ENCODE results near the gene ELL.

DNA sequence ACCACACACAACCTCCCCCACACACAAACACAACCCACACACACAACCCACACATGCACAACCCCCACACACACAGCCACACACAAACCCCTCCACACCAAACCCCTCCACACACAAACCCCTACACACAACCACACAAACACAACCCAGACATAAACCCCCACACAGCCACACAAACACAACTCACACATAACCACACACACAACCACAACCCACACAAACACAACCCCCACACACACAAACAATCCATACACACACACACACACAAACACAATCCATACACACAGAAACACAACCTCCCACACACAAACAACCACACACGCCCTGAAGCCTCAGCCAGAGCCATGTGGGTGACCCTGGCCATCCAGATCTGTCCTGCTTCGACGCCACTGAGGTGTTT, 53.9 kb downstream of the ELL start:
- no peak for TF ChIP-seq CTCF (IDR thresholded peaks at IDR 0.05; ENCODE audit: poor library complexity, severe bottlenecking)
- TF ChIP-seq TAF1 (IDR thresholded peaks at IDR 0.05; ENCODE audit: low read depth) = no peak
- no peak for TF ChIP-seq REST (IDR thresholded peaks at IDR 0.05; ENCODE audit: borderline replicate concordance)
- no peak for TF ChIP-seq RAD21 (conservative IDR thresholded peaks at IDR 0.05)
- TF ChIP-seq EZH2 (IDR thresholded peaks at IDR 0.05; ENCODE audit: borderline replicate concordance, insufficient read depth, low read length, poor library complexity, severe bottlenecking) = no peak
